Stimulated activated naive CD4-positive, alpha-beta T cell (primary cell): Measurements from ENCODE around the gene TLE4.
A peak's percentile ranks its signal among the peaks of the same experiment; 100 is the strongest.
"Not testable (repeated sequence)": the region's sequence is repeated elsewhere in the genome, so short reads cannot be mapped to it uniquely, and the experiment has no call there.

Experiments
- DNase-seq, 6 experiments: peaks; one replicate each; lab custom pipeline; 2025; lab: John Stamatoyannopoulos, UW

TLE4 gene

GRCh38 chr9:79633558-79633957 is 61.8 kb downstream of the TLE4 start:
- DNase-seq = no peak

GRCh38 chr9:79637177-79637925 is 65.6 kb downstream of the TLE4 start:
- DNase-seq = no peak

GRCh38 chr9:79638806-79639205 is 67.0 kb downstream of the TLE4 start:
- no peak for DNase-seq

GRCh38 chr9:79639354-79639753 is 67.6 kb downstream of the TLE4 start:
- no peak for DNase-seq

- DNase-seq = not testable (repeated sequence)
These were observed 68.3 kb downstream of the TLE4 start for GRCh38 chr9:79640067-79640466.

GRCh38 chr9:79641070-79641469 is 69.3 kb downstream of the TLE4 start:
- DNase-seq = no peak

- DNase-seq = no peak
These were observed 70.9 kb downstream of the TLE4 start for GRCh38 chr9:79642671-79643070.

GRCh38 chr9:79644048-79644447 is 72.3 kb downstream of the TLE4 start:
- no peak for DNase-seq

GRCh38 chr9:79644601-79645000 is 72.8 kb downstream of the TLE4 start:
- no peak for DNase-seq

GRCh38 chr9:79645110-79645509 is 73.3 kb downstream of the TLE4 start:
- DNase-seq = no peak

GRCh38 chr9:79646096-79646495 is 74.3 kb downstream of the TLE4 start:
- no peak for DNase-seq

- no peak for DNase-seq
These were observed 79.6 kb downstream of the TLE4 start for GRCh38 chr9:79651251-79651795.

GRCh38 chr9:79652598-79652997 is 80.8 kb downstream of the TLE4 start:
- DNase-seq = no peak

GRCh38 chr9:79654591-79655382 is 83.0 kb downstream of the TLE4 start:
- DNase-seq = not testable (repeated sequence)

GRCh38 chr9:79655551-79655950 is 83.8 kb downstream of the TLE4 start:
- no peak for DNase-seq

GRCh38 chr9:79656169-79656568 is 84.4 kb downstream of the TLE4 start:
- DNase-seq = no peak

- DNase-seq = no peak
These were observed 86.1 kb downstream of the TLE4 start for GRCh38 chr9:79657891-79658290.

- DNase-seq = no peak
These were observed 87.2 kb downstream of the TLE4 start for GRCh38 chr9:79658926-79659325.

- no peak for DNase-seq
These were observed 88.8 kb downstream of the TLE4 start for GRCh38 chr9:79660615-79661014.

GRCh38 chr9:79661279-79661678 is 89.5 kb downstream of the TLE4 start:
- no peak for DNase-seq

- peak in 1 of 6 experiments; percentile 7 for DNase-seq
These were observed 90.2 kb downstream of the TLE4 start for GRCh38 chr9:79661886-79662536.

- no peak for DNase-seq
These were observed 90.8 kb downstream of the TLE4 start for GRCh38 chr9:79662537-79662956.

GRCh38 chr9:79663300-79663699 is 91.5 kb downstream of the TLE4 start:
- DNase-seq = no peak
